RWPE2 (cell line): ENCODE data around the gene RPA4.
"Not testable (repeated sequence)": the region's sequence is repeated elsewhere in the genome, so short reads cannot be mapped to it uniquely, and the experiment has no call there.

Experiments used
- ATAC-seq: fragments of 200-7000 bp; cut with Tn5 transposase; 3 replicates; pipeline ENCODE4 v1.9.1; 2021; ENCODE audit warnings: low read depth
- DNase-seq: peaks from one replicate; pipeline ENCODE4 v3.0.0-alpha.2; 2020; ENCODE audit warnings: low spot score
- H3K27ac ChIP-seq: fragments of 450-650 bp; 2 replicates; pipeline ENCODE4 v1.5.1; 2017; ENCODE audit warnings: mild to moderate bottlenecking; ENCODE audit not compliant: poor library complexity, severe bottlenecking
- H3K27me3 ChIP-seq: fragments of 250-450 bp; sonication (Bioruptor Pico); 2 replicates; pipeline ENCODE4 v1.5.1; 2021; ENCODE audit warnings: mild to moderate bottlenecking, moderate library complexity; ENCODE audit not compliant: insufficient read depth, poor library complexity, severe bottlenecking
- H3K36me3 ChIP-seq: fragments of 250-450 bp; sonication (Bioruptor Pico); 2 replicates; pipeline ENCODE4 v1.5.1; 2020; ENCODE audit warnings: low read depth, mild to moderate bottlenecking, moderate library complexity
- H3K4me1 ChIP-seq: fragments of 250-450 bp; sonication (Bioruptor Pico); 2 replicates; pipeline ENCODE4 v1.5.1; 2021; ENCODE audit warnings: mild to moderate bottlenecking, moderate library complexity; ENCODE audit not compliant: insufficient read depth, poor library complexity, severe bottlenecking
- H3K4me3 ChIP-seq: fragments of 250-450 bp; sonication (Bioruptor Pico); 2 replicates; pipeline ENCODE4 v1.5.1; 2021; ENCODE audit warnings: mild to moderate bottlenecking, moderate library complexity; ENCODE audit not compliant: severe bottlenecking
- H3K9me3 ChIP-seq: fragments of 250-450 bp; sonication (Bioruptor Pico); 2 replicates; pipeline ENCODE4 v1.5.1; 2021; ENCODE audit warnings: mild to moderate bottlenecking, moderate library complexity; ENCODE audit not compliant: severe bottlenecking
- CTCF ChIP-seq: fragments of 450-650 bp; IDR thresholded peaks from one replicate; pipeline ENCODE4 v1.5.1; 2017; ENCODE audit warnings: mild to moderate bottlenecking, moderate library complexity; ENCODE audit not compliant: poor library complexity, severe bottlenecking

The RPA4 gene

GRCh38 chrX:96841325-96841724, 42.4 kb upstream of the RPA4 start:
- ATAC-seq (no peak), DNase-seq (no peak)
- H3K27ac ChIP-seq, result no peak overlapping the region
- H3K36me3 ChIP-seq, result no peaks in the 10 kb centered on the region
- H3K27me3 ChIP-seq, result no peaks in the 10 kb centered on the region
- H3K4me1 ChIP-seq, result peaks cover 2% of the 10 kb centered on the region
- H3K9me3 ChIP-seq, result no peaks in the 10 kb centered on the region
- no peak for TF ChIP-seq CTCF
- H3K4me3 ChIP-seq, result no peak overlapping the region

- ATAC-seq, H3K9me3 ChIP-seq, H3K4me3 ChIP-seq, H3K27ac ChIP-seq, H3K4me1 ChIP-seq, H3K36me3 ChIP-seq, DNase-seq, H3K27me3 ChIP-seq: not testable (repeated sequence)
Observed at GRCh38 chrX:96841866-96842265, 41.8 kb upstream of the RPA4 start.

- H3K27me3 ChIP-seq, result no peaks in the 10 kb centered on the region
- no peak overlapping the region for H3K27ac ChIP-seq
- no peaks in the 10 kb centered on the region for H3K4me1 ChIP-seq
- H3K4me3 ChIP-seq, result no peak overlapping the region
- no peak for DNase-seq
- no peaks in the 10 kb centered on the region for H3K36me3 ChIP-seq
- no peaks in the 10 kb centered on the region for H3K9me3 ChIP-seq
- no peak for ATAC-seq
- TF ChIP-seq CTCF, result no peak
Observed at GRCh38 chrX:96843566-96843965, 40.1 kb upstream of the RPA4 start.

- H3K36me3 ChIP-seq, result no peaks in the 10 kb centered on the region
- TF ChIP-seq CTCF, result no peak
- no peak for ATAC-seq
- no peaks in the 10 kb centered on the region for H3K27me3 ChIP-seq
- no peak overlapping the region for H3K4me3 ChIP-seq
- DNase-seq, result no peak
- no peak overlapping the region for H3K27ac ChIP-seq
- H3K4me1 ChIP-seq, result no peaks in the 10 kb centered on the region
- H3K9me3 ChIP-seq, result no peaks in the 10 kb centered on the region
Observed at GRCh38 chrX:96846841-96847240, 36.9 kb upstream of the RPA4 start.

- H3K4me1 ChIP-seq, H3K4me3 ChIP-seq, H3K36me3 ChIP-seq, H3K27me3 ChIP-seq, H3K9me3 ChIP-seq, ATAC-seq, H3K27ac ChIP-seq, DNase-seq: not testable (repeated sequence)
Observed at GRCh38 chrX:96859422-96859821, 24.3 kb upstream of the RPA4 start.

- Histone ChIP-seq H3K9me3 (no peaks in the 10 kb centered on the region), H3K27ac (no peak overlapping the region), H3K4me3 (no peak overlapping the region), H3K36me3 (no peaks in the 10 kb centered on the region), H3K4me1 (no peaks in the 10 kb centered on the region), H3K27me3 (no peaks in the 10 kb centered on the region)
- no peak for ATAC-seq
- no peak for TF ChIP-seq CTCF
- DNase-seq, result no peak
Observed at GRCh38 chrX:96861218-96861617, 22.5 kb upstream of the RPA4 start.
